Prostate gland (tissue), 2 donors: ENCODE data around the gene EVA1A. TPM values are rescaled to one million over a fixed set of nuclear protein-coding genes. Genes with fewer than 3 reads are reported as not detected.

Experiments
- DNase-seq: peaks from one replicate; pipeline ENCODE4 v3.0.0-alpha.2; 2019; ENCODE audit warnings: low spot score
- H3K27ac ChIP-seq, 2 donors: fragments of 200-600 bp; sonication (generic); 2 replicates each; pipeline ENCODE4 v1.5.1; 2017 to 2019
- H3K27me3 ChIP-seq: fragments of 200-600 bp; sonication (generic); replicated peaks from 2 replicates; pipeline ENCODE4 v1.5.1; 2019; ENCODE audit not compliant: insufficient read depth
- H3K36me3 ChIP-seq, 2 donors: fragments of 200-600 bp; sonication (generic); 1 replicate in 1 of 2; 2 replicates in 1 of 2; pipeline versions ENCODE4 v1.5.1 to v1.8.1; 2017 to 2019
- H3K4me1 ChIP-seq: fragments of 200-600 bp; sonication (generic); replicated peaks from 2 replicates; pipeline ENCODE4 v1.5.1; 2019
- H3K4me3 ChIP-seq, 2 donors: fragments of 200-600 bp; sonication (generic); 2 replicates each; pipeline ENCODE4 v1.5.1; 2017 to 2019
- H3K9me3 ChIP-seq: fragments of 200-600 bp; sonication (generic); 2 replicates; pipeline ENCODE4 v1.5.1; 2017
- CTCF ChIP-seq, 4 experiments: fragments of 200-600 bp in 2 of 4; fragments of 450-650 bp in 2 of 4; sonication (generic) in 2 of 4; IDR thresholded peaks; 1 replicate in 3 of 4; 2 replicates in 1 of 4; pipeline ENCODE4 v1.5.1; 2016 to 2019; ENCODE audit warnings: antibody characterized with exemption in 4 of 4, mild to moderate bottlenecking in 2 of 4, moderate library complexity in 2 of 4
- POLR2A ChIP-seq: fragments of 450-650 bp; IDR thresholded peaks from one replicate; pipeline ENCODE4 v1.6.1; 2016; ENCODE audit warnings: antibody characterized with exemption, mild to moderate bottlenecking
- POLR2AphosphoS5 ChIP-seq: sonication (generic); formaldehyde crosslinking; IDR thresholded peaks from one replicate; pipeline ENCODE4 v1.6.1; 2017; ENCODE audit warnings: antibody characterized with exemption
- WGBS: methylation state at CpG from one replicate; pipeline ENCODE4 v1.1.5; 2018; 5-methylcytosine and 5-hydroxymethylcytosine counted together
- intact Hi-C: fragments of 100-400 bp; cut with DNase I; formaldehyde crosslinking; loops from one replicate; pipeline ENCODE4 v1.14.2; 2022
- total RNA-seq, 2 donors: library from RNA; depleted of rRNA; stranded (reverse); fragments of >200 nt; gene quantifications; one replicate each; pipeline ENCODE4 v1.1.0, GENCODE V29; 2016

Gene EVA1A
- total RNA-seq, 2 donors from 2014 or later, result 9.7 to 16.9 TPM

GRCh38 chr2:75592030-75592429 is 31.3 kb upstream of the EVA1A start:
- Histone ChIP-seq H3K27ac (no peak overlapping the region), H3K27me3 (no peaks in the 10 kb centered on the region), H3K36me3 (no peaks in the 10 kb centered on the region), H3K4me1 (no peaks in the 10 kb centered on the region), H3K9me3 (no peaks in the 10 kb centered on the region), H3K4me3 (no peak overlapping the region)
- TF ChIP-seq POLR2A (no peak), CTCF (IDR thresholded peaks at IDR 0.05) (no peak), POLR2AphosphoS5 (no peak)
- intact Hi-C loops, result no loop called here
- 40% methylated on average over 4 of the region's 4 CpGs for whole genome bisulfite sequencing
- DNase-seq, result no peak

- 46% methylated on average over 4 of the region's 4 CpGs for WGBS
- Histone ChIP-seq H3K36me3 (no peaks in the 10 kb centered on the region), H3K27ac (no peak overlapping the region), H3K27me3 (no peaks in the 10 kb centered on the region), H3K4me3 (no peak overlapping the region), H3K9me3 (no peaks in the 10 kb centered on the region), H3K4me1 (no peaks in the 10 kb centered on the region)
- intact Hi-C loops, result no loop called here
- no peak for DNase-seq
- TF ChIP-seq POLR2AphosphoS5 (no peak), CTCF (IDR thresholded peaks at IDR 0.05) (no peak), POLR2A (no peak)
These were observed 28.8 kb upstream of the EVA1A start for GRCh38 chr2:75589391-75590105.

GRCh38 chr2:75587954-75588587 is 27.3 kb upstream of the EVA1A start:
- WGBS, result 82% methylated on average over 5 of the region's 5 CpGs
- intact Hi-C loops, result no loop called here
- H3K27ac ChIP-seq, result no peak overlapping the region
- no peaks in the 10 kb centered on the region for H3K36me3 ChIP-seq
- no peak overlapping the region for H3K4me3 ChIP-seq
- no peaks in the 10 kb centered on the region for H3K4me1 ChIP-seq
- no peaks in the 10 kb centered on the region for H3K9me3 ChIP-seq
- DNase-seq, result no peak
- no peaks in the 10 kb centered on the region for H3K27me3 ChIP-seq
- no peak for TF ChIP-seq POLR2AphosphoS5
- no peak for TF ChIP-seq CTCF (IDR thresholded peaks at IDR 0.05)
- TF ChIP-seq POLR2A, result no peak

- no peak overlapping the region for H3K4me3 ChIP-seq
- DNase-seq, result no peak
- TF ChIP-seq CTCF (IDR thresholded peaks at IDR 0.05), result no peak
- TF ChIP-seq POLR2A, result no peak
- TF ChIP-seq POLR2AphosphoS5, result no peak
- no peak overlapping the region for H3K27ac ChIP-seq
- H3K4me1 ChIP-seq, result no peaks in the 10 kb centered on the region
- 97% methylated on average over 2 of the region's 2 CpGs for WGBS
- H3K9me3 ChIP-seq, result no peaks in the 10 kb centered on the region
- no peaks in the 10 kb centered on the region for H3K27me3 ChIP-seq
- no peaks in the 10 kb centered on the region for H3K36me3 ChIP-seq
- intact Hi-C loops, result no loop called here
These were observed 26.2 kb upstream of the EVA1A start for GRCh38 chr2:75586971-75587370.

- no peak for TF ChIP-seq CTCF (IDR thresholded peaks at IDR 0.05)
- TF ChIP-seq POLR2AphosphoS5, result no peak
- TF ChIP-seq POLR2A, result no peak
- Histone ChIP-seq H3K4me1 (no peaks in the 10 kb centered on the region), H3K4me3 (no peak overlapping the region), H3K36me3 (no peaks in the 10 kb centered on the region), H3K27ac (no peak overlapping the region), H3K9me3 (no peaks in the 10 kb centered on the region), H3K27me3 (no peaks in the 10 kb centered on the region)
- intact Hi-C loops, result no loop called here
- WGBS, result 79% methylated on average over 1 of the region's 1 CpG
- DNase-seq, result no peak
These were observed 22.1 kb upstream of the EVA1A start for GRCh38 chr2:75582840-75583239.
